IPS DF 6.9 (cell line): Measurements from ENCODE around the gene DNAJC21.
"Not testable (repeated sequence)": the region's sequence is repeated elsewhere in the genome, so short reads cannot be mapped to it uniquely, and the experiment has no call there.

Experiments used
- DNase-seq: peaks from one replicate; pipeline ENCODE4 v3.0.0-alpha.2; 2013; ENCODE audit warnings: low read depth, low spot score
- H3K27ac ChIP-seq: one replicate; pipeline ENCODE4 v1.5.1; 2013; ENCODE audit warnings: low read length, control low read depth
- H3K27me3 ChIP-seq: 2 replicates; pipeline ENCODE4 v1.6.1; 2013; ENCODE audit warnings: mild to moderate bottlenecking, low read length; ENCODE audit not compliant: control insufficient read depth, insufficient read depth
- H3K36me3 ChIP-seq: 2 replicates; pipeline ENCODE4 v1.6.1; 2013; ENCODE audit warnings: low read length; ENCODE audit not compliant: control insufficient read depth, insufficient read depth
- H3K4me1 ChIP-seq: 2 replicates; pipeline ENCODE4 v1.6.1; 2013; ENCODE audit warnings: low read length; ENCODE audit not compliant: control insufficient read depth, insufficient read depth
- H3K4me3 ChIP-seq: 2 replicates; pipeline ENCODE4 v1.5.1; 2013; ENCODE audit warnings: mild to moderate bottlenecking, low read length
- H3K9me3 ChIP-seq: 2 replicates; pipeline ENCODE4 v1.6.1; 2013; ENCODE audit warnings: low read length, inconsistent platforms; ENCODE audit not compliant: control insufficient read depth, insufficient read depth
- WGBS: extraction: QIAGEN DNeasy Blood & Tissue Kit; methylation state at CpG from one replicate; pipeline ENCODE4 v1.1.7; 2013; ENCODE audit warnings: mixed read lengths, missing lambda C conversion rate; ENCODE audit not compliant: insufficient read length, insufficient coverage; 5-methylcytosine and 5-hydroxymethylcytosine counted together

DNAJC21 gene

GRCh38 chr5:34919077-34919476, 10.3 kb upstream of the DNAJC21 start:
- Histone ChIP-seq H3K4me1 (no peaks in the 10 kb centered on the region), H3K4me3 (no peak overlapping the region), H3K27me3 (no peaks in the 10 kb centered on the region), H3K36me3 (peaks cover 6% of the 10 kb centered on the region; the same call in 1 of the 2 replicates), H3K9me3 (no peaks in the 10 kb centered on the region), H3K27ac (no peak overlapping the region)
- no peak for DNase-seq
- no CpG with 5 or more reads among the region's 4 CpGs for WGBS

DNA sequence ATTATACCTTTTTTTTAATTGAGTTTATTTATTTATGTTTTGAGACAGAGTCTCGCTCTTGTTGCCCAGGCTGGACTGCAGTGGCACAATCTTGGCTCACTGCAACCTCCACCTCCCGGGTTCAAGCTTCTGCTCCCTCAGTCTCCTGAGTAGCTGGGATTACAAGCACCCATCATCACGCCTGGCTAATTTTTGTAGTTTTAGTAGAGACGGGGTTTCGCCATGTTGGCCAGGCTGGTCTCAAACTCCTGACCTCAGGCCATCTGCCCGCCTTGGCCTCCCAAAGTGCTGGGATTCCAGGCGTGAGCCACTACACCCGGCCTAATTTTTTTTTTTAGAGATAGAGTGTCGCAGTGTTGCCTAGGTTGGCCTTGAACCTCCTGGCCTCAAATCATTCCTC, 6.1 kb upstream of the DNAJC21 start:
- H3K4me3 ChIP-seq, DNase-seq, H3K27me3 ChIP-seq, H3K9me3 ChIP-seq, H3K4me1 ChIP-seq, H3K36me3 ChIP-seq, H3K27ac ChIP-seq: not testable (repeated sequence)
- no CpG with 5 or more reads among the region's 9 CpGs for WGBS

- no peaks in the 10 kb centered on the region for H3K27me3 ChIP-seq
Measured at GRCh38 chr5:34923694-34924461, 5.5 kb upstream of the DNAJC21 start.

DNA sequence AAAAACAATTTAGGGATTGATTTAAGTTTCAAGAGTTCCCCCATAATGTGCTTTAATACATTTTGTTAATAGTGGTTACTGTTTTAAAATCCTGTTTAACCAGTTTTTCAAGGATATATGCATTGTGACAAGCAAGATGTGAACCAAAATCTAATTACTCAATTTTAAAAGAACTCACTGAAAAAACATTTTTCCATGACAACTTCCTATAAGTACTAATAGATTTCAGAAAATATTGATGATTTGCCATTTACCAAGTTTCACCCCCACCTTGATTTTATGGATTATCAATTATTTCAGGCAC, 4.9 kb upstream of the DNAJC21 start:
- Histone ChIP-seq H3K4me3 (no peak overlapping the region), H3K27me3 (no peaks in the 10 kb centered on the region), H3K36me3 (peaks cover 8% of the 10 kb centered on the region; the same call in 1 of the 2 replicates), H3K9me3 (no peaks in the 10 kb centered on the region), H3K4me1 (no peaks in the 10 kb centered on the region), H3K27ac (no peak overlapping the region)
- no peak for DNase-seq

More at GRCh38 chr5:34923694-34924461, 5.5 kb upstream of the DNAJC21 start:
- Histone ChIP-seq H3K4me3 (no peak overlapping the region), H3K36me3 (peaks cover 8% of the 10 kb centered on the region; the same call in 1 of the 2 replicates), H3K27ac (no peak overlapping the region), H3K4me1 (no peaks in the 10 kb centered on the region), H3K9me3 (no peaks in the 10 kb centered on the region)
- no CpG with 5 or more reads among the region's 3 CpGs for WGBS
- no peak for DNase-seq

DNA sequence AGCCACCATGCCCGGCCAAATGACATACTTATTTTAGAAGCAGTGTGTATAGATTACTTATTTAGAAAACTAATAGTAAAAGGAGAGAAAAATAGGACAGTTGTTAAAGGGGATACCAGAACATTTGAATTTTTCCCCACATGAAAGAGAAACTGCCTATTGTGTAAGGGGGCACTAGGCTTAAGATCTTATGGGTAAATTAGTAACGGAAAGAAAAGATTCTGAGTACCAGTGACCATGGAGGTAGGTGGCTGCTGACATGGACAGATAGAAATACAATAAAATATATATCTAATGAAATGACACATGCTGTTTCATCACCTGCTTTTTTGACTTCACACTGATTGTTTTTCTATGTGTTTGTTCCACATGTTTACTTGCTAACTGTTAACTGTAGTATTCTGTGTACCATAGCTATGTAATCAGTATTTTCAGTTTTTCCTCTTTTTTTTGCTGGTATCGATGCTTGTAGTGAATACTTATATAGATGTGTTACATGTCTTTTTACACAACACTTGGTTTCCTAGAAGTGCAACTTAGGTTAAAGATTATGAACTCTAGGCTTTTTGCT, 3.0 kb upstream of the DNAJC21 start:
- peaks cover 5% of the 10 kb centered on the region; the same call in 1 of the 2 replicates for H3K36me3 ChIP-seq
- no peak for DNase-seq
- no peaks in the 10 kb centered on the region for H3K27me3 ChIP-seq

DNA sequence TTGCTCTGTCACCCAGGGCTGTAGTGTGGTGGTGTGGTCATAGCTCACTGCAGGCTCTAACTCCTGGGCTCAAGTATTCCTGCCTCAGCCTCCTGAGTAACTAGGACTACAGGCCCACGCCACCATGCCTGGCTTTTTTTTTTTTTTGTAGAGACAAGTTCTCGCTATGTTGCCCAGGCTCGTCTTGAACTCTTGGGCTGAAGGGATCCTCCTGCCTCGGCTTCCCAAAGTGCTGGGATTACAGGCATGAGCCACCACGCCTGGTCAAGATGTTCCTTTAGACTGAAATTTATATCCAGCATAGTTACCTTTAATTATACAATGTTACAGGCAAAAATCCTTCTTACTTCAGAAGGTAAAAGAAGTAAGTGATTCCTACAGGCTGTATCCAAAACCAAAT, 1.6 kb upstream of the DNAJC21 start:
- no peak overlapping the region for H3K27ac ChIP-seq
- no peaks in the 10 kb centered on the region for H3K9me3 ChIP-seq
- H3K27me3 ChIP-seq: no peaks in the 10 kb centered on the region
- no peak for DNase-seq
- no peaks in the 10 kb centered on the region; the same call in 1 of the 2 replicates for H3K4me1 ChIP-seq
- H3K4me3 ChIP-seq: no peak overlapping the region
- WGBS: no CpG with 5 or more reads among the region's 5 CpGs
- peaks cover 5% of the 10 kb centered on the region; the same call in 1 of the 2 replicates for H3K36me3 ChIP-seq

More for the DNA sequence above, 3.0 kb upstream of the DNAJC21 start:
- WGBS: no CpG with 5 or more reads among the region's 3 CpGs
- no peaks in the 10 kb centered on the region; the same call in 1 of the 2 replicates for H3K4me1 ChIP-seq
- no peaks in the 10 kb centered on the region for H3K9me3 ChIP-seq
- no peak overlapping the region for H3K4me3 ChIP-seq
- H3K27ac ChIP-seq: no peak overlapping the region

DNA sequence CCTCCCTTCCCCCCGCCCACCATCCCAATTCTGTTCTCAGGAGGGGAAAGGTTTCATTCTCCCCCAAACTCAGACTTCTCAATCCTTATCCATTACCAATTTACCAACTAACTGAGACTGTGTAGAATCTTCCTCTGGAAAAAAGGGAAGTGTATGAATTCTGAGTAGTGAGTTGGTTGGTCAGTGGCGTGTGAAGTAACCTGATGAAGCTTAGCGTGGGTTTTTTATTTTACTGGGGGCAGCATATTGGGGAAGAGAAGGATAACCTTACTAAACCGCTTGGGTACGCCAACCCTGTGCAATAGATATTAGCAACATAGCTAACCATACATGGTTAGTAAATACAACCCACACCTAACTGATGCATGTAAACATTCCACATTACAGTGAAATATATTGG, 1.1 kb upstream of the DNAJC21 start:
- Histone ChIP-seq H3K4me1 (no peaks in the 10 kb centered on the region; the same call in 1 of the 2 replicates), H3K9me3 (no peaks in the 10 kb centered on the region), H3K4me3 (no peak overlapping the region), H3K36me3 (peaks cover 3% of the 10 kb centered on the region; the same call in 1 of the 2 replicates), H3K27ac (no peak overlapping the region), H3K27me3 (no peaks in the 10 kb centered on the region)
- no CpG with 5 or more reads among the region's 5 CpGs for WGBS
- no peak for DNase-seq

DNA sequence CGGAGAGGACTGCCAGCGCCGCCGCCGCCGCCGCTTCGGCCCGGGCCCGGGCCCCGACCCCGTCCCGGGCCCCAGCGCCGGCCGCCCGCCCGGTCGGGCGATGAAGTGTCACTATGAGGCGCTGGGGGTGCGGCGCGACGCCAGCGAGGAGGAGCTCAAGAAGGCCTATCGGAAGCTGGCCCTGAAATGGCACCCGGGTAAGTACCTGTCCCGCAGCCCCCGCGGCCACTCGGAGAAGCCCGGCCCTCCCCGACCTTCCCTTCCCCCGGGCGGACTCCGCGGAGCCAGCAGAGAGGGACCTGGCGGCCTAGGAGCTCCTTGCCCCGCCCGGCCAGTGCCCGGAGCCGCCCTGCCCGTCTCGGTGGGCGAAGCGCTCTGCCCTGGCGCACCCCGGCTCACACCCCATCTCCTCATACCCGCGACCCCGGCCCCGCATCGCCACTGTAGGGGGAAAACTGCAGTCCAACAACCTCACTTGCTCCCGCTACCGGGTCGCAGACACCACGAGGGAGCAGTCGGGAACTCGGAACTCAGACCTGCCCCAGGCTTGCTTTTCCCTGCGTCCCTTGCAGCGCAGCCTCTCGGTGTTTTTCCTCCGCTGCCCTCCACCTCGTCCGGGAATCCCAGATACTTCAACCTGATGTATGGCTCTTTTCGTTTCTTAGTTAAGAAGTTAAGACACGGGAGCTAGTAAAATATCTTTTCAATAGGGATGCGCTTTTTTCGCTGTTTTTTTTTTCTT, 532 bp downstream of the DNAJC21 start:
- peak overlapping the region; percentile 68 for H3K4me3 ChIP-seq
- H3K9me3 ChIP-seq: no peaks in the 10 kb centered on the region
- no peak for DNase-seq
- no peaks in the 10 kb centered on the region; the same call in 1 of the 2 replicates for H3K4me1 ChIP-seq
- no CpG with 5 or more reads among the region's 70 CpGs for WGBS
- peaks cover 2% of the 10 kb centered on the region; the same call in 1 of the 2 replicates for H3K36me3 ChIP-seq
- H3K27me3 ChIP-seq: no peaks in the 10 kb centered on the region
- H3K27ac ChIP-seq: no peak overlapping the region

DNA sequence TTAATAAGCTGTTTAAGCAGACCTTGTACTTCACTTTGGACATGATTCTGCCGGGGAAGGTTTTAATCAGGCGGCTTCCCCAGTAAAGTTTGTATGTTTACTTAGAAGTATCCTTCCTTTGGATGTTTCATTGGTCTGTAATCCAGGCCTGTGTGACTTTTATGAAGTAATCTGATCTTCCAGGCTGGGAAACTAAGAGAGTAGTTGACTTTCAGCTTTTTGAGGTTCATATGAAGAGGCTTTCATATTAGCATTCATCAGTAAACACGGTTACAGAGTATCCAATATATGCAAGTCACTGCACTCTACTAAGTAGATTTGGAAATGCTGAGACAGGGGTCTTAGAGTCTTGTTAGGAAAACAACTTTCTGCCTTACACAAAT, 1.1 kb downstream of the DNAJC21 start:
- H3K9me3 ChIP-seq: no peaks in the 10 kb centered on the region
- H3K36me3 ChIP-seq: peaks cover 2% of the 10 kb centered on the region; the same call in 1 of the 2 replicates
- H3K27ac ChIP-seq: no peak overlapping the region
- no peak for DNase-seq
- no peaks in the 10 kb centered on the region; the same call in 1 of the 2 replicates for H3K4me1 ChIP-seq
- H3K4me3 ChIP-seq: peak overlapping the region; percentile 68; the same call in 1 of the 2 replicates
- no CpG with 5 or more reads among the region's 3 CpGs for WGBS
- H3K27me3 ChIP-seq: no peaks in the 10 kb centered on the region

DNA sequence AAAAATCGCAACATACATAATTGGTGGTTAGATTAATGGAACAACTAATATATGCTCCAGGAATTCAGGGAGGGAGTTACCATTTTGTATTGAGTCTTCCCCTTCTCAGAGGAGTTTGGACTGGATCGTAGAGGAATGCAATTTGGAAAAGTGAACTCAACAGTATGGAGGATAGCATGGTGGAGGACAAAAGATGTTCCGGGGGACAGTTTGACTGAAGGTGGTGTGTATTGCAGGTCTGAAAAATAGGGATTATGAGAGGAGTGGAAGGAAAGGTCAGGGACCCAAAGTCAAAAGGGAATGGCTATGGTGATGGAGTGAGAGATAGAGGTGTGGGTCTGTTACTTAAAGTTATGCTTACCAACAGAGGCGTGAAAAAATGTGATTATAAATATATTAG, 1.5 kb downstream of the DNAJC21 start:
- no peaks in the 10 kb centered on the region for H3K27me3 ChIP-seq
- no peak overlapping the region for H3K27ac ChIP-seq
- no peak for DNase-seq
- H3K36me3 ChIP-seq: no peaks in the 10 kb centered on the region
- H3K4me3 ChIP-seq: peak overlapping the region; percentile 68; the same call in 1 of the 2 replicates
- no CpG with 5 or more reads among the region's 4 CpGs for WGBS
- no peaks in the 10 kb centered on the region for H3K9me3 ChIP-seq
- H3K4me1 ChIP-seq: no peaks in the 10 kb centered on the region; the same call in 1 of the 2 replicates
